NCI-H1105 (cell line): ENCODE results near the gene LCA5.
A peak's percentile ranks its signal among the peaks of the same experiment; 100 is the strongest.
"Not testable (repeated sequence)": the region's sequence is repeated elsewhere in the genome, so short reads cannot be mapped to it uniquely, and the experiment has no call there.

ENCODE experiments used
- DNase-seq: peaks from one replicate; lab custom pipeline; 2025; lab: John Stamatoyannopoulos, UW

LCA5 gene

DNA sequence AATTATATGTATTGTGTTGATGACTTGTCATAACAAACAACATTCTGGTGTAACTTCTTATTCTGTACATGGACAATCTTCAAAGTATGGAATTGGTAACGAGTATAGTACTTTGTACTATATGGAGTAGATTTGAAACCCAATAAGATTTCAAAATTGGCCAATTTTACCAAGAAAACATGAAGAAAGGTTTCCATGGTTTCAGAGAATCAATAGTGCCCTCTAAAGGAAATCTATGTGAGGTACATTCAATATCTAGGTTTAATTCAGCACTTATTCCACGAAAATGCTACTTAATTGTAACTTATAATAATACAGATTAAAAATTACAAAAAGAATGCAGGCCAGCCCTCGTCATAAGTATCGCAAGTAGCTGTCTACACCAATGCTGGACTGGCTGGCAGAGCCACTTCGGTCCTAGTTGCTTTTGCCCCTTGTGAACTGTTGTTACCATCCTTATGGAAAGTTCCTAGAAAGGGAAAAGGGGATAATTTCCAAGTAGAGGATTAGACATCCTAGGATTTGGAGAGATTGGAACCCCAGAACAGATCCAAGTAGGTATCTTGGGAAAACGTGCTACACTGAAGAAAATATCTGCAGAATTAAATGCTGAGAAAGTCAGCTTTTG, 70.9 kb downstream of the LCA5 start:
- DNase-seq, result no peak

DNA sequence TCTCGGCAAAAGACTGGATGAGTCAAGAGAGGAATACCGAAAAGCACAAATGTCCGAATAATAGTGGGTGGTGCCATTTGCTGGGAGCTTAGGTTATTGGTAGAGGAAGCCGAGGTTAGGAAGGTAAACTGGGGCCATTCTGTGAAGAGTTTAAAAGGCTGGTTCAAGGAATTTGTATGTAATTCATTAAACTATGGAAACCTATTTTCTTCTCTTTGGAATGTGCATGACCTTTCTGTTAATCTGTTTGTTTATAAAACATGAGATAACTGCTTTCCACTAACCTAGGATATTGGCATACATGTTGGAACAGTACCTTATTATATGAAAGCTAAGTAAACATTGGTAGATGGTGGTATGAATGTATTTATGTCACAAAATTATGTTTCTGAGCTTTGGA, 71.8 kb downstream of the LCA5 start:
- DNase-seq, result no peak

DNA sequence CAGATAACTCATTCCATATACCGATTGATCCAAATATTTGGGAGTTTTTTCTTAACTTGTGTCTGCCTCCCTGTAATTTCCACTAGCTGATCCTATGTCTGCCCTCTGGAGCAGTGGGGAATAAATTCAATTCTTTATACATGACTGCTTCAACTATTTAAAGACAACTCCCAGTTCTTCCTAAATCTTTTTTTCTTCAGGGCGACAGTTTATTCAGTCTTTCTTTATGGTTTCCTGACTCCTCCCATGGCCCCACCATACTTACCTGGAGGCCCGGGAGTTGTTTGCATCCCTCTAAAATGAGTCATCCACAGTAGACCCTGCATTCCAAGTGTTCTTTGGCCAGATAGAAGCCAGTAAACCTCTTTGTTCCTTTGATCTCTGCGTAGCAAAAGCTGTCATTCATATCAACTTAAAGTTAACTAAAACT, 73.6 kb downstream of the LCA5 start:
- DNase-seq, result no peak

DNA sequence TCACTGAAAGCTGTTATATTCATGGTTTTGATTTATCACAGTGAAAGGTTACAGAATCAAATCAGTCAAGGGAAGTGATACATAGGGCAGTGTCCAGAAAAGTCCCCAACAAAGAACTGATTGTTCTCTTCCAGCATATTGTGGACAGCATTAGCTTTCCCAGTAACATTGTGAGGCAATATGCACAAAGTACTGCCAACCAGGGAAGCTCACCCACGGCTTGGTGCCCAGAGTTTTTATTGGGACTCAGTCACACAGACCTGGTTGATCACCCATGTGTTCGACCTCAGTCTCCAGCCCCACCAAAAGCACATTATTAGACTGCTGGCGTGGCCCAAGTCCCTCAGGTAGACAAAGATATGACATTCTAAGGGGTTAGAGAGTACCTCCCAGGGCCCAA, 76.0 kb downstream of the LCA5 start:
- DNase-seq, result no peak

GRCh38 chr6:79455446-79455845, 81.8 kb downstream of the LCA5 start:
- no peak for DNase-seq

DNA sequence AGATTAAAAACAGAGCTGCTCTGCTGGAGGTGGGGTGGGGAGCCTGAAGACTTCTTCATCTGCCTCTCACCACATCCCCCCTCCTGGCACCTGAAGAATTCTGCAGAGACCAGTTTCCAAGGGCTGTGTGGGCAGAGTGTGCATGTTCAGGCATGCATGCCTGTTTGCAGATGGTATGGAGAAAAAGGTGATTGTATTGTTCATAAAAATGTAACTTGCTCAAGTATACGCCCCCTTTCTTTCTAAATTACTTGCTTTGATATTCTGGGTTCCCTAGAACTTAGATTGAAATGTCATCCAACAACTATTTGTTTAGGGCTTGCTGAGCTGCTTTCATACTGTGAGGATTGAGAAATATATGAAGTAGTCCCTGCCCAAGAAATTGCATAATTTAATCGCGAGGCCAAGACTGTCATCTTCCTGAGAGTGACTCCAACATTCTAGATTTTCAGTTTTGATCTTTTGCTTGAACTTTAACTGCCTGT, 83.6 kb downstream of the LCA5 start:
- DNase-seq, result no peak

DNA sequence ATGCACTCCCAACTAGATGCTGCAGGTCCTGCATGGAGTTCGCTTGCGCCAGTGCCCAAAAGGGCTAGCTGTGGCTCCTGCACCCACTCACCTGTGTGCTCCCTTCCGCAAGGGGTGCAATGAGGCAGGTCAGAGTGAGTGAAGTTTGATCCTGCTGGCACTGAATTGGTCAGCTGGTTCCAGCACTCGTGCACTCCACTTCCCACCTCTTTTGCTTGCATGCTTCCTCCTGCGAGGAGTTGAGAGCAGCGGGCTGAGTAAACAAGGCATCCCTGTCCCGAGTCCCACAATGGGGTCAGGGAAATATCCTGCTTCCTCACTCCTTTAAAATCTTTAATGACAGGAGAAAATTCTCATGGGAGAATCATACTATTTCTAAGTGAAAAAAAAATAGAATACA, 86.2 kb downstream of the LCA5 start:
- no peak for DNase-seq

- no peak for DNase-seq
Observed at GRCh38 chr6:79446006-79446405, 91.2 kb downstream of the LCA5 start.

DNA sequence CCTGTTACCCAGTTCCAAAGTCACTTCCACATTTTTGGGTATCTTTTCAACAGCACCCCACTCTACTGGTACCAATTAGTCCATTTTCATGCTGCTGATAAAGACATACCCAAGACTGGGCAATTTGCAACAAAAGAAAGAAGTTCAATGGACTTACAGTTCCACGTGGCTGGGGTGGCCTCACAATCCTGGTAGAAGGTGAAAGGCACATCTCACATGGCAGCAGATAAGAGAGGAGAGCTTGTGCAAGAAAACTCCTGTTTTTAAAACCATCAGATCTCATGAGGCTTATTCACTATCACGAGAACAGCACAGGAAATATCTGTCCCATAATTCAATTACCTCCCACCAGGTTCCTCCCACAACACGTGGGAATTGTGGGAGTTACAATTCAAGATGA, 93.4 kb downstream of the LCA5 start:
- DNase-seq, result not testable (repeated sequence)

- no peak for DNase-seq
Observed at GRCh38 chr6:79441192-79441591, 96.0 kb downstream of the LCA5 start.

DNA sequence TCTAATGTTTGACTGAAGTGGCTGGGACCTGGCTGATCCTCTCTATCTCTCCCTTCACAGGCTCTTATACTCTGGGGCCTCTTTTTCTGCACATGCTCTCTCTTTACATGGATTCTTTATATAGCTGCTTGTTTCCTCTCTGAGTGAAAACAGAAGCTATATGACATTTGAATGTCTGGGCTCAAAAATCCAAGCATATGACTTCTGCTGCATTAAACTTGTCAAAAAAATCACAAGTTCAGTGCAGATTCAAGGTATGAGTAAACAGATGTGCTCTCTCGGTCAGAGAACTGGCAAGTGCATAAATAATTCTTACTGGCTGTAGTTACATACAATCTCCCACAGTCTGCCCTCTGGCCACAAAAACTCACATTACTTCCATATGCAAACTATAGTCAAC, 96.6 kb downstream of the LCA5 start:
- no peak for DNase-seq

DNA sequence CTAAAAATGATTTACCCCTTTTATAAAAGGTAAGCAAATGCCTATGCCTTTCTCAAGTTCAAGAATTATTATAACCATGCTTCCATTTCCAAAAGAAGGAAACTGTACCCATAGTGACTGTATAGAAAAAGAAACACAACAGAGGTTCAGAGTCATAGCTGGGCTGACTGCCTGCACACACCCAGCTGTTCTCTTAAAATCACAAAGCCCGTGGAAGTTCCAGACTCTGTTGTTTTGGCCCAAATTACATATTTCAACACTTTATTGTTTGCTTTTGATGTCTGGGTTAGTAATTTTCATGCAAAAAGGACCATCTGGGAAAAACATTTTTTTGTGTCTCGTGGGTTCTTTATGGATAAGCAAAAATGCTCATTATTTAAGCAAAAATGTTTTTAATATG, 99.2 kb downstream of the LCA5 start:
- no peak for DNase-seq

- DNase-seq, result no peak
Observed at GRCh38 chr6:79436241-79436640, 101.0 kb downstream of the LCA5 start.

DNA sequence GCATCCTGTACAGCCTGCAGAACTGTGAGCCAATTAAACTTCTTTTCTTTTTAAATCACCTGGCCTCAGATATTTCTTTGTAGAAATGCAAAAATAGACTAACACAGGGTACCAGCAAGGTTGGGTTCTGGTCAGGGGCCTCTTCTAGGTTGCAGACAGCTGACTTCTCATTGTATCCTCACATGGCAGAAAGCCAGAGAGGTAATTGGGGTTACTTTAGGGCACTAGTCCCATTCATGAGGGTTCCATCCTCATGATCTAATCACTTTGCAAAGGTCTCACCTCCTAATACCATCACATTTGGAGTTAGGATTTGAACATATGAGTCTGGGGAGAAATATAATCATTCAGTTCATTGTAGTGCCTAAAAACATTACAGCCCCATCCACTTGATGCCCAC, 101.5 kb downstream of the LCA5 start:
- DNase-seq, result peak; percentile 51
